Endothelial cell of umbilical vein (primary cell): ENCODE results near the gene TRAPPC5.

ENCODE experiments used
- EZH2 ChIP-seq: IDR thresholded peaks from 2 replicates; pipeline ENCODE4 v1.6.1; 2012; ENCODE audit warnings: borderline replicate concordance, low read depth, mild to moderate bottlenecking, moderate library complexity, low read length, inconsistent platforms; ENCODE audit not compliant: severe bottlenecking
- GATA2 ChIP-seq: IDR thresholded peaks from 2 replicates; pipeline ENCODE4 v1.7.0; 2011; ENCODE audit warnings: low read depth, mild to moderate bottlenecking, moderate library complexity, mixed read lengths, low read length; ENCODE audit not compliant: insufficient read length, insufficient read depth
- JUN ChIP-seq: IDR thresholded peaks from 2 replicates; pipeline ENCODE4 v1.6.1; 2011; ENCODE audit warnings: borderline replicate concordance, low read depth; ENCODE audit not compliant: insufficient read length, insufficient read depth
- POLR2A ChIP-seq: IDR thresholded peaks from 2 replicates; pipeline ENCODE4 v1.6.1; 2012; ENCODE audit warnings: low read depth, mild to moderate bottlenecking, control low read depth, low read length
- POLR2AphosphoS5 ChIP-seq: IDR thresholded peaks from 2 replicates; pipeline ENCODE4 v1.6.1; 2012; ENCODE audit warnings: low read depth, mild to moderate bottlenecking, control low read depth, low read length, moderate library complexity; ENCODE audit not compliant: insufficient read depth
- TF ChIP-seq, protein P1 (sequence below), 2 donors: IDR thresholded peaks; 1 replicate in 1 of 2; 2 replicates in 1 of 2; pipeline ENCODE4 v1.5.1; 2011; ENCODE audit warnings: low read length in 2 of 2, mild to moderate bottlenecking in 2 of 2, moderate library complexity in 2 of 2, control low read depth in 1 of 2, inconsistent platforms in 1 of 2, low read depth in 1 of 2; ENCODE audit not compliant: insufficient read depth in 1 of 2; ENCODE audit errors: extremely low read depth in 1 of 2
- TF ChIP-seq, protein P2 (sequence below): IDR thresholded peaks from 2 replicates; pipeline ENCODE4 v1.6.1; 2011; ENCODE audit not compliant: insufficient read depth, insufficient read length

DNA sequence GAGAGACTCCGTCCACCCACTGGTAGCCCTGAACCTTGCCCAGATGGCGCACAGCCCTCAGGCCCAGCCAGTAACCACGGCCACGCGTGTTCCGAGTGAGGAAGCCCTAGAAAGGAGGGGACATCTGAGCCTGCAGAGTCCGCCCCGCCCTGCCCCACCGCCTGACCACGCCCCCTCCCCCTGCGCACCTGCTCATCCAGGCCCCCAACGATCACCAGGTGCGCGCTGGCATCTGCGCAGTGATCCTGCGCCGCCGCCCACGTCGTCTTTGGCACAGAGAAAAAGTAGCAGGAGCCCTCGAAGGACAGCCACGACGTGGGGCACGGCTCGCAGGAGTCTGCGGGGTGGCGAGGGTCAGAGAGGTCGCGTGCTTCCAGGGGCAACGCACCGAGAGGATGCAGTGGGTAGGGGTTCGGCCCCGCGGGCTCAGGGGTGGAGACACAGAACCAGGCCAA lies 49.2 kb downstream of the TRAPPC5 start:
- TF ChIP-seq, protein P1, sequence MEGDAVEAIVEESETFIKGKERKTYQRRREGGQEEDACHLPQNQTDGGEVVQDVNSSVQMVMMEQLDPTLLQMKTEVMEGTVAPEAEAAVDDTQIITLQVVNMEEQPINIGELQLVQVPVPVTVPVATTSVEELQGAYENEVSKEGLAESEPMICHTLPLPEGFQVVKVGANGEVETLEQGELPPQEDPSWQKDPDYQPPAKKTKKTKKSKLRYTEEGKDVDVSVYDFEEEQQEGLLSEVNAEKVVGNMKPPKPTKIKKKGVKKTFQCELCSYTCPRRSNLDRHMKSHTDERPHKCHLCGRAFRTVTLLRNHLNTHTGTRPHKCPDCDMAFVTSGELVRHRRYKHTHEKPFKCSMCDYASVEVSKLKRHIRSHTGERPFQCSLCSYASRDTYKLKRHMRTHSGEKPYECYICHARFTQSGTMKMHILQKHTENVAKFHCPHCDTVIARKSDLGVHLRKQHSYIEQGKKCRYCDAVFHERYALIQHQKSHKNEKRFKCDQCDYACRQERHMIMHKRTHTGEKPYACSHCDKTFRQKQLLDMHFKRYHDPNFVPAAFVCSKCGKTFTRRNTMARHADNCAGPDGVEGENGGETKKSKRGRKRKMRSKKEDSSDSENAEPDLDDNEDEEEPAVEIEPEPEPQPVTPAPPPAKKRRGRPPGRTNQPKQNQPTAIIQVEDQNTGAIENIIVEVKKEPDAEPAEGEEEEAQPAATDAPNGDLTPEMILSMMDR (IDR thresholded peaks at IDR 0.05; ENCODE audit: extremely low read depth in 1 of 2, insufficient read depth in 1 of 2, low read depth in 1 of 2, low read length in 2 of 2) = no peak
- TF ChIP-seq POLR2A (no peak), POLR2AphosphoS5 (no peak), EZH2 (peak; percentile 22), JUN (no peak), GATA2 (no peak)
- TF ChIP-seq, protein P2, sequence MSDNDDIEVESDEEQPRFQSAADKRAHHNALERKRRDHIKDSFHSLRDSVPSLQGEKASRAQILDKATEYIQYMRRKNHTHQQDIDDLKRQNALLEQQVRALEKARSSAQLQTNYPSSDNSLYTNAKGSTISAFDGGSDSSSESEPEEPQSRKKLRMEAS = no peak
